Measurements from ENCODE around the gene TMEM121.
"Not testable (repeated sequence)": the region's sequence is repeated elsewhere in the genome, so short reads cannot be mapped to it uniquely, and the experiment has no call there.

The TMEM121 gene

DNA sequence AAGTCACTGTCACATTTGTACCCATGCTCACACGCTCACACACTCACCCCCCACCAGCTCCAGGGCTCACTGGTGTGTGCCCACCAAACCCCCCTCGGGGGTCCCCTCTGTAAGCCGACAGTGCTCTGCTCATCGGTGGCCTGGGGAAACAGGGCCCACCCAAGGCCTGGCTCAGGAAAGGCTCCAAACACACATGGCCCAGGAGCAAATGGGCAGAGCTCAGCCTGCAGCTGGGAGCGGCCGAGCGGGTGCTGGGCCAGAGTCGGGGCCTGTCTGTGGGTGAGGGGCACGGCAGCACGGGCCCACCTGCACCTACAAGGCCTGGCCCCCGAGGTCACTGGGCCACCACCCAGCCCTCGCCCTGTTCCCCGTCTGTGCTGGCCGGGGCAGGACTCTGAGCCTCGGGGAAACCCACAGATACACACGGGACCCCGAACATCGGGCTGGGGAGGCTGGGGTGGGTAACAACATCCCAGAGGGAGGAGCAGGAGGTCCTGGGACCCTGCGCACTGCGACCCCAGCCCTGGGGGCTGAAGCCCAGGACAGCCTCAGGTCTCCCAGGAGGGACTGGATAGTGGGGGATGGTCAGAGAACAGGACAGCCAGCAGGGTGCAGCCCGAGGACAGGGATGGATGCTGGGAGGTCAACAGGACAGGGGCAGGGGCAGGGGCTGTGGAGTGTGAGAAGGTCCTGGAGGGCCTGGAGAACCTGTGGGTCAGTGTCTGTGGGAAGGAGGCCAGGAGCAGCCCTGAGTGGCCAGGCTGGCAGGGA is 45.0 kb downstream of the TMEM121 start:
- DNase-seq, result not testable (repeated sequence)

DNA sequence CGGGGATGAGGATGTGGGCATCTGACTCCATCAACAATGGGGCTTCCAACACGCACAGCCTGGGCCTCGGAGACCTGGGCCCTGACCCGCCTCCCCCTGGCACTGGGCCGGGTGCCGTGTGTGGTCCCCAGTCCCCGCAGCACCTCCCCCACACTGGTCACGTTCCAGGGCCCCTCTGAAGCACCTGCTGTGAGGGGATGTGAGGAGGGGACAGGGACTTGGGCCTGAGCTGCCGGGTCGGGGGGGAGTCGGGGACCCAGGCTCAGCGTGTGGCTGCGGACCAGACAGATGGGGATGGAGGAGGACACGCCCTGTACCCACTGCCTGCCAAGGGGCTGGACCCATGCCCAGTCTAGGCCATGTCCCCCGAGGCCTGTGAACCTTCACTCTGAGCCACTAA is 45.7 kb downstream of the TMEM121 start:
- DNase-seq, result not testable (repeated sequence)

DNA sequence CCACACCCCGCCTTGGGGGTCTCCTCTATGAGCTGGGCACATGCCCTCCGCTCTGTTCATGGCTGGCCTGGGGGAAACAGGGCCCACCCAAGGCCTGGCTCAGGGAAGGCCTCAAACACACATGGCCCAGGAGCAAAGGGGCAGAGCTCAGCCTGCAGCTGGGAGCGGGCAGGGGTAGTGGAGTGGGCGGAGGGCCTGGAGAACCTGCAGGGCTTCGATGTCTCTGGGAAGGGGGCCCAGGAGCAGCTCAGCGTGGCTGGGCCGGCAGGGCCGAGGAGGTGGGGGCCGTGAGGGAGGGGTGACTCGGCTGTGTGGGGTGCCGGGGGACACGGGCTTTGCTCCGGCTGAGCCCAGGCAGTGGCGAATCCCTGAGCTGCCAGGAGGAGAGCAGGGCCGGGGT is 47.5 kb downstream of the TMEM121 start:
- not testable (repeated sequence) for DNase-seq

DNA sequence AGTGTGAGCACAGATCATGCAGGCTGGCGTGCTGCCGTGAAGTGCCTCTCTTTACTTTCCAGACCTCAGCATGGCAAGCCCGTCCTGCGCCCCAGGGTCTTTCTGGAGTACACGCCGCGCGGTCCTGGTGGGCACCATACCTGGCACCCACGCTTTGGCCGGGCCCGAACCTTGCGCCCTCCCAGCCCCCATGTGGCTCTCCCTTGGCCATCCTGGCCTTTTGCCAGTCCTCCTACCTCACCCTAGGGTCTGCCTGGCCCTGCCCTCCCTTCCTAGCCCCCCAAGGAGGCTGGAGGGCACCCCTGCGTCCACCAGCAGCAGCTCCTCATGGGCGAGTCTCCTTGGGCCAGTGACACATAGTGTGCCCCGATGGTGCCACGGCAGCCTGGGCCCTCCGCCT is 48.0 kb downstream of the TMEM121 start:
- not testable (repeated sequence) for DNase-seq

DNA sequence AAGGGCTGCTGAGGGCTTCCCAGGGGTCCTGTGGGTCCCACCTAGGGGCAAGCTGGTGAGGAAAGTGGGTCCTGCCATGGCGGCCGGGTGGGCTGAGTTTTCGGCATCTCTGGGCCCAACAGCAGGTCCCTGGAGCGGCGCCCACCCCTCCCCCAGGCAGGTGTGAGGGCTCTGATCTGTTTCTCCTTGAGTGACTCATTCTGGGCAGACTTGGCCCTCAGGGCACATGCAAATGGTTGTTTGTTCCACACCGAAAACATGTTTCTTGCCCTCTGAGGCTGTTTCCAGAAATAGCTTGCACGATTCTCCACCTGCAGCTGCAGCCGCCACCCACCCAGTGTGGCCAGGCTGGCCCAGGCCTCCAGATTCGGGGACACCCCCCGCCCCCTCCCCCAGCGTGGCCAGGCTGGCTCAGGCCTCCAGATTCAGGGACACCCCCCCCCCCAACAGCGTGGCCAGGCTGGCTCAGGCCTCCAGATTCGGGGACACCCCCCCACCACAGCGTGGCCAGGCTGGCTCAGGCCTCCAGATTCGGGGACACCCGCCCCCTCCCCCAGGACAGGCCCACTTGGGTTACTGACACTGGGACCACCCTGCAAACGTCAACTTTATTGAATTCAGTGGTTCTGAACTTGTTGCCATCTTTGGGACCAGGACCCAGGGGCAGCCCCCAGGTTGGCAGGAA is 48.8 kb downstream of the TMEM121 start:
- DNase-seq, result not testable (repeated sequence)

DNA sequence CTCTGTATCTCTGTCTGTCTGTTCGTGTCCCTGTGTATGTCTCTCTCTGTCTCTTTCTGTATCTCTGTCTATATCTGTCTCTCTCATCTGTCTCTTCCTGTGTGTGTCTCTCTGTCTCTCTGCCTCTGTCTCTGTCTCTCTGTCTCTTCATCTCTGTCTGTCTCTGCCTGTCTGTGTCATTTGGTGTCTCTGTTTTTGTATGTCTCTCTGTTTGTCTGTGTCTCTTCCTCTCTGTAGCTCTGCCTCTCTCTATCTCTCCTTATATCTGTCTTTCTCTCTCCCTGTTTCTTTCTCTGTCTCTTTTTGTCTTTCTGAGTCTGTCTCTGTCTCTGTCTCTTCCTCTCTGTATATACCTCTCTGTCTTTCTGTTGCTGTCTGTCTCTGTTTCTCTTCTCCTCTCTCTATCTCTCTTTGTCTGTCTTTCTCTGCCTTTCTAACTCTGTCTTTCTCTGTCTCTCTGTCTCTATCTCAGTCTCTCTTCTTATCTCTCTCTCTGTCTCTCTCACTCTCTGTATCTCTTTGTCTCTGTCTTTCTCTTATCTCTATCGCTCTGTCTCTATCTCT is 50.2 kb downstream of the TMEM121 start:
- DNase-seq, result no peak

DNA sequence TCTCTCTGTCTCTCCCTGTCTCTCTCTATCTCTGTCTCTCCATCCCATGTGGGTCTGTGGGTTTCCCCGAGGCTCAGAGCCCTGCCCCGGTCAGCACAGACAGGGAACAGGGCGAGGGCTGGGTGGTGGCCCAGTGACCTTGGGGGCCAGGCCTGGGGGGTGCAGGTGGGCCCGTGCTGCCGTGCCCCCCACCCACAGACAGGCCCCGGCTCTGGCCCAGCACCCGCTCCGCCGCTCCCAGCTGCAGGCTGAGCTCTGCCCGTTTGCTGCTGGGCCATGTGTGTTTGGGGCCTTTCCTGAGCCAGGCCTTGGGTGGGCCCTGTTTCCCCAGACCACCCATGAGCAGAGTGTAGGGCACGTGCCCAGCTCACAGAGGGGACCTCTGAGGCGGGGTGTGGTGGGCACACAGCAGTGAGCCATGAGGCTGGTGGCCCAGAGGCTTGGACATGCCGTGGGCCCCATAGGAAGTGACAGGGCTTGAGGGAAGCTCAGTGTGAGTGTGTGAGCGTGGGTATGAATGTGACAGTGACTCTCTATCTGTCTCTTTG is 51.0 kb downstream of the TMEM121 start:
- no peak for DNase-seq

DNA sequence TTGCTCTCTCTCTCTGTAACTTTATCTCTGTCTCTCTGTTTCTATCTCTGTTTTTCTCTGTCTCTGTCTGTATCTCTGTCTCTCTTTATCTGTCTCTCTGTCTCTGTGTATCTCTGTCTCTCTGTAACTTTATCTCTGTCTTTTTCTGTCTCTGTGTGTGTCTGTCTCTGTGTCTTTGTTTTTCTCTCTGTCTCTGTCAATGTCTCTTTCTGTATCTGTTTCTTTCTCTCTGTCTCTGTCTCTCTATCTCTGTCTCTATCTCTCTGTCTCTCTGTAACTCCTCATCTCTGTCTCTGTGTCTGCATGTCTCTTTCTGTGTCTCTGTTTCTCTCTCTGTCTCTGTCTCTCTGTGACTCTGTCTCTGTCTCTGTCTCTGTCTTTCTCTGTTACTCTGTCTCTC is 51.7 kb downstream of the TMEM121 start:
- no peak for DNase-seq

DNA sequence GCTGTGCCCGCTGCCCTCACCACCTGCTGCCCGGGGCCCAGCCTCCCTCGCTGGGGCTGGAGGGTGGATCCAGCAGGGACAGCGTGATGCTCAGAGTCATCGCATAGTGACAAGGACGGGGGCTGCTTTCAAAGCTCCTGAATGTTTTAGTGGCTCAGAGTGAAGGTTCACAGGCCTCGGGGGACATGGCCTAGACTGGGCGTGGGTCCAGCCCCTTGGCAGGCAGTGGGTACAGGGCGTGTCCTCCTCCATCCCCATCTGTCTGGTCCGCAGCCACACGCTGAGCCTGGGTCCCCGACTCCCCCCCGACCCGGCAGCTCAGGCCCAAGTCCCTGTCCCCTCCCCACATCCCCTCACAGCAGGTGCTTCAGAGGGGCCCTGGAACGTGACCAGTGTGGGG is 52.8 kb downstream of the TMEM121 start:
- DNase-seq, result not testable (repeated sequence)
